ENCODE measurements around the gene DHTKD1.

- TF ChIP-seq, protein P1, sequence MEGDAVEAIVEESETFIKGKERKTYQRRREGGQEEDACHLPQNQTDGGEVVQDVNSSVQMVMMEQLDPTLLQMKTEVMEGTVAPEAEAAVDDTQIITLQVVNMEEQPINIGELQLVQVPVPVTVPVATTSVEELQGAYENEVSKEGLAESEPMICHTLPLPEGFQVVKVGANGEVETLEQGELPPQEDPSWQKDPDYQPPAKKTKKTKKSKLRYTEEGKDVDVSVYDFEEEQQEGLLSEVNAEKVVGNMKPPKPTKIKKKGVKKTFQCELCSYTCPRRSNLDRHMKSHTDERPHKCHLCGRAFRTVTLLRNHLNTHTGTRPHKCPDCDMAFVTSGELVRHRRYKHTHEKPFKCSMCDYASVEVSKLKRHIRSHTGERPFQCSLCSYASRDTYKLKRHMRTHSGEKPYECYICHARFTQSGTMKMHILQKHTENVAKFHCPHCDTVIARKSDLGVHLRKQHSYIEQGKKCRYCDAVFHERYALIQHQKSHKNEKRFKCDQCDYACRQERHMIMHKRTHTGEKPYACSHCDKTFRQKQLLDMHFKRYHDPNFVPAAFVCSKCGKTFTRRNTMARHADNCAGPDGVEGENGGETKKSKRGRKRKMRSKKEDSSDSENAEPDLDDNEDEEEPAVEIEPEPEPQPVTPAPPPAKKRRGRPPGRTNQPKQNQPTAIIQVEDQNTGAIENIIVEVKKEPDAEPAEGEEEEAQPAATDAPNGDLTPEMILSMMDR (IDR thresholded peaks at IDR 0.05): no peak
- TF ChIP-seq POLR2A (IDR thresholded peaks at IDR 0.05): no peak
Observed at GRCh38 chr10:12051241-12051640, 17.5 kb upstream of the DHTKD1 start.

All from heart left ventricle (tissue), 13 donors.